Panc1 (cell line): Measurements from ENCODE around the gene IQSEC1. TPM values are rescaled to one million over a fixed set of nuclear protein-coding genes. Genes with fewer than 3 reads are reported as not detected.

ENCODE experiments used
- ATAC-seq: fragments of 200-7000 bp; cut with Tn5 transposase; 2 replicates; pipeline ENCODE4 v1.9.1; 2020; ENCODE audit warnings: mild to moderate bottlenecking, moderate library complexity
- BruUV-seq: library from RNA; stranded (reverse); fragments of 400-500 nt; replicated peaks from 2 replicates; lab custom pipeline; 2021; lab: Mats Ljungman, UMichigan
- CTCF ChIA-PET: fragments of 300-600 bp; sonication (Branson Sonifier 250); formaldehyde crosslinking; loops from one replicate; lab custom pipeline; 2022; ENCODE audit warnings: antibody characterized with exemption; lab: Charles Lee
- POLR2A ChIA-PET: fragments of 300-600 bp; sonication (Branson Sonifier 250); formaldehyde crosslinking; loops from one replicate; lab custom pipeline; 2022; ENCODE audit warnings: antibody characterized with exemption; lab: Charles Lee
- DNase-seq: peaks from one replicate; pipeline ENCODE4 v3.0.0-alpha.2; 2010; ENCODE audit warnings: low read depth, low spot score
- H3K27ac ChIP-seq: 2 replicates; pipeline ENCODE4 v1.5.1; 2011; ENCODE audit warnings: mild to moderate bottlenecking, low read length, inconsistent platforms
- H3K27me3 ChIP-seq: fragments of 200-500 bp; sonication (Bioruptor generic); 2 replicates; pipeline ENCODE4 v1.6.0; 2014; ENCODE audit warnings: low read length, inconsistent platforms; ENCODE audit not compliant: control insufficient read depth, insufficient read depth
- H3K36me3 ChIP-seq: fragments of 200-500 bp; sonication (Bioruptor generic); 2 replicates; pipeline ENCODE4 v1.5.1; 2014; ENCODE audit warnings: inconsistent platforms, mild to moderate bottlenecking, low read length, moderate library complexity; ENCODE audit not compliant: control insufficient read depth, insufficient read depth
- H3K4me1 ChIP-seq: 2 replicates; pipeline ENCODE4 v1.5.1; 2011; ENCODE audit warnings: inconsistent platforms, mild to moderate bottlenecking, low read length, moderate library complexity; ENCODE audit not compliant: control insufficient read depth, insufficient read depth
- H3K4me3 ChIP-seq, 2 experiments: 2 replicates each; pipeline ENCODE4 v1.5.1; 2011 to 2012; ENCODE audit warnings: low read depth in 2 of 2, low read length in 2 of 2, mild to moderate bottlenecking in 2 of 2, inconsistent platforms in 1 of 2, moderate library complexity in 1 of 2
- H3K9me3 ChIP-seq: fragments of 200-500 bp; sonication (Bioruptor generic); 2 replicates; pipeline ENCODE4 v1.5.1; 2014; ENCODE audit warnings: low read depth, mild to moderate bottlenecking, inconsistent platforms, low read length, moderate library complexity; ENCODE audit not compliant: control insufficient read depth, insufficient read depth
- CTCF ChIP-seq: fragments of 450-650 bp; IDR thresholded peaks from 2 replicates; pipeline ENCODE4 v1.5.1; 2017; ENCODE audit warnings: mild to moderate bottlenecking
- POLR2AphosphoS5 ChIP-seq: IDR thresholded peaks from 2 replicates; pipeline ENCODE4 v1.6.1; 2012; ENCODE audit warnings: mild to moderate bottlenecking, low read depth, low read length, moderate library complexity
- REST ChIP-seq, 2 experiments: IDR thresholded peaks; 2 replicates each; pipeline ENCODE4 v1.6.1; 2011 to 2012; ENCODE audit warnings: low read depth in 2 of 2, control low read depth in 1 of 2, low read length in 1 of 2, mild to moderate bottlenecking in 1 of 2, moderate library complexity in 1 of 2; ENCODE audit not compliant: insufficient read depth in 1 of 2
- SIN3A ChIP-seq: IDR thresholded peaks from 2 replicates; pipeline ENCODE4 v1.6.1; 2012; ENCODE audit warnings: low read depth, mild to moderate bottlenecking, low read length, moderate library complexity, borderline replicate concordance; ENCODE audit not compliant: insufficient read depth
- TCF7L2 ChIP-seq: IDR thresholded peaks from 2 replicates; pipeline ENCODE4 v1.6.1; 2011; ENCODE audit warnings: mild to moderate bottlenecking, low read depth, low read length, inconsistent platforms
- in situ Hi-C: cut with HindIII; loops from 2 replicates; pipeline ENCODE4 v1.10.0; 2016; ENCODE audit warnings: low sequenced_read_pairs, low pct_unique_long_range_greater_than_20kb
- intact Hi-C: fragments of 100-400 bp; cut with micrococcal nuclease; formaldehyde crosslinking; loops from one replicate; pipeline ENCODE4 v1.10.0; 2022; ENCODE audit not compliant: unreplicated experiment
- total RNA-seq: library from RNA; stranded (reverse); gene quantifications from one replicate; pipeline ENCODE4 v1.2.1, GENCODE V29; 2021; ENCODE audit not compliant: unreplicated experiment

Gene IQSEC1
- total RNA-seq, 1 experiment from 2014 or later = 28.4 TPM

GRCh38 chr3:12959410-12959809, 113.8 kb downstream of the IQSEC1 start:
- DNase-seq (no peak), ATAC-seq (no peak)
- TF ChIP-seq TCF7L2 (no peak), SIN3A (no peak), CTCF (no peak), POLR2AphosphoS5 (no peak), REST (IDR thresholded peaks at IDR 0.05; ENCODE audit: insufficient read depth in 1 of 2, low read depth in 2 of 2, low read length in 1 of 2) (no peak)
- Histone ChIP-seq H3K27ac (no peak overlapping the region), H3K9me3 (no peaks in the 10 kb centered on the region), H3K4me3 (no peak overlapping the region), H3K4me1 (no peaks in the 10 kb centered on the region), H3K36me3 (no peaks in the 10 kb centered on the region), H3K27me3 (no peaks in the 10 kb centered on the region)
- ChIA-PET POLR2A (no interaction called here), CTCF (no interaction called here)
- no TSS peak for BruUV-seq
- in situ Hi-C loops (no loop called here), intact Hi-C loops (no loop called here)

- CTCF ChIA-PET = no interaction called here
These were observed 115.1 kb downstream of the IQSEC1 start for GRCh38 chr3:12957824-12958792.

More at GRCh38 chr3:12957824-12958792, 115.1 kb downstream of the IQSEC1 start:
- no TSS peak for BruUV-seq
- Histone ChIP-seq H3K27me3 (no peaks in the 10 kb centered on the region), H3K9me3 (no peaks in the 10 kb centered on the region), H3K27ac (no peak overlapping the region), H3K4me3 (no peak overlapping the region), H3K36me3 (no peaks in the 10 kb centered on the region), H3K4me1 (no peaks in the 10 kb centered on the region)
- DNase-seq (no peak), ATAC-seq (no peak)
- no peak for TF ChIP-seq REST (IDR thresholded peaks at IDR 0.05; ENCODE audit: insufficient read depth in 1 of 2, low read depth in 2 of 2, low read length in 1 of 2)
- TF ChIP-seq TCF7L2 = no peak
- no peak for TF ChIP-seq SIN3A
- no peak for TF ChIP-seq POLR2AphosphoS5
- no peak for TF ChIP-seq CTCF
- in situ Hi-C loops (no loop called here), intact Hi-C loops (no loop called here)
- POLR2A ChIA-PET = no interaction called here
